Transverse colon (tissue), 4 donors: ENCODE data around the gene ATP5MC3. TPM values are rescaled to one million over a fixed set of nuclear protein-coding genes. Genes with fewer than 3 reads are reported as not detected.
A peak's percentile ranks its signal among the peaks of the same experiment; 100 is the strongest.

Experiments
- DNase-seq: peaks from one replicate; pipeline ENCODE4 v3.0.0-alpha.2; 2019
- H3K27ac ChIP-seq, 4 donors: fragments of 200-600 bp; sonication (generic); 2 replicates each; pipeline ENCODE4 v1.5.1; 2016 to 2018; ENCODE audit warnings: inconsistent platforms in 4 of 4
- H3K27me3 ChIP-seq: fragments of 200-600 bp; sonication (generic); 2 replicates; pipeline ENCODE4 v1.5.1; 2017; ENCODE audit warnings: inconsistent platforms
- H3K36me3 ChIP-seq, 4 donors: fragments of 200-600 bp; sonication (generic); 2 replicates each; pipeline ENCODE4 v1.5.1; 2017 to 2019; ENCODE audit warnings: inconsistent platforms in 4 of 4
- H3K4me1 ChIP-seq, 4 donors: fragments of 200-600 bp; sonication (generic); 2 replicates each; pipeline ENCODE4 v1.5.1; 2017 to 2020; ENCODE audit warnings: inconsistent platforms in 4 of 4
- H3K4me3 ChIP-seq, 4 donors: fragments of 200-600 bp; sonication (generic); 1 replicate in 1 of 4; 2 replicates in 3 of 4; pipeline versions ENCODE4 v1.5.1 to v1.6.1; 2017 to 2019; ENCODE audit warnings: inconsistent platforms in 4 of 4
- H3K9me3 ChIP-seq, 2 donors: fragments of 200-600 bp; sonication (generic); 2 replicates each; pipeline ENCODE4 v1.5.1; 2017 to 2019; ENCODE audit warnings: inconsistent platforms in 2 of 2
- EP300 ChIP-seq: sonication (generic); formaldehyde crosslinking; IDR thresholded peaks from one replicate; pipeline ENCODE4 v1.6.1; 2017; ENCODE audit warnings: antibody characterized with exemption, low read depth
- POLR2A ChIP-seq: fragments of 450-650 bp; IDR thresholded peaks from one replicate; pipeline ENCODE4 v1.6.1; 2016; ENCODE audit warnings: antibody characterized with exemption, mild to moderate bottlenecking, moderate library complexity
- POLR2AphosphoS5 ChIP-seq, 3 donors: sonication (generic); formaldehyde crosslinking; IDR thresholded peaks; one replicate each; pipeline ENCODE4 v1.6.1; 2016; ENCODE audit warnings: antibody characterized with exemption in 3 of 3
- WGBS, 2 donors: methylation state at CpG; one replicate each; pipeline ENCODE4 v1.1.5; 2018; ENCODE audit warnings: low coverage in 1 of 2; 5-methylcytosine and 5-hydroxymethylcytosine counted together
- in situ Hi-C, 4 donors: fragments of 200-750 bp; cut with MboI; loops; one replicate each; pipeline versions ENCODE4 v1.15.0 to v1.15.1; 2017; ENCODE audit warnings: low sequenced_read_pairs in 3 of 4, low pct_ligation_motif_present in 1 of 4, low pct_unique_long_range_greater_than_20kb in 1 of 4
- intact Hi-C: fragments of 100-400 bp; cut with DNase I; formaldehyde crosslinking; loops from one replicate; pipeline ENCODE4 v1.15.1; 2023; ENCODE audit warnings: low total_unique reads
- total RNA-seq, 4 donors: library from RNA; depleted of rRNA; stranded (reverse); fragments of >200 nt; gene quantifications; one replicate each; pipeline ENCODE4 v1.1.0, GENCODE V29; 2016
- TF ChIP-seq, protein P1 (sequence below), 5 experiments: fragments of 200-600 bp in 3 of 5; fragments of 450-650 bp in 2 of 5; sonication (generic) in 3 of 5; IDR thresholded peaks; 1 replicate in 2 of 5; 2 replicates in 3 of 5; pipeline ENCODE4 v1.5.1; 2016 to 2017; ENCODE audit warnings: antibody characterized with exemption in 5 of 5, inconsistent platforms in 3 of 5, mild to moderate bottlenecking in 2 of 5, moderate library complexity in 1 of 5

The ATP5MC3 gene
- total RNA-seq, 4 donors from 2014 or later: 88.4 to 391 (median 181) TPM

DNA sequence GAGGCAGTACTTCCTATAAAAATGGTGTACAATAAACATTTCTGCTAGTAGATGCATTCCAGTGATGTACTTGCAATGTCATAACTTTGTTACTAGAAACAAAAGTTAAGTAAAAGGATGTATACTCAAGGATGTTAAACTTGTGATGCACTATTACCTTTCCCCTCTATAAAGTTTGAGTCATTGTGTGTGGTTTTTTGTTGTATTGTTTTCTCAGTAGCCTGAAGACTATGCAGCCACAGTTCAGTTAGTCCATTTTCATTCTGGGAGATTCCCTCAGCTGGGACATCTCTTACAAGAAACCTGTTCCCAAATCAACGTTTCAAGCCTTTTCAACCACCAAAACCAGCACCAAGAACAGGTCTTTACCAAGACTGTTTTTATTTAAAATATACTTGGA, 5.6 kb downstream of the ATP5MC3 start:
- no peaks in the 10 kb centered on the region for H3K27me3 ChIP-seq
- DNase-seq: no peak
- peaks cover 0 to 21% (median 13%) of the 10 kb centered on the region in 4 donors for H3K4me1 ChIP-seq
- peaks cover 0 to 44% (median 18%) of the 10 kb centered on the region in 4 donors for H3K36me3 ChIP-seq
- in situ Hi-C loops (no loop called here), intact Hi-C loops (loop anchor here (2.0 kb wide), 1 partner anchor 19 kb away; no protein-coding TSS in a partner anchor)
- H3K27ac ChIP-seq: no peak overlapping the region
- 43 to 65% methylated on average over 1 of the region's 1 CpG for WGBS, 2 donors
- peak in 1 of 3 donors; percentile 12 for TF ChIP-seq POLR2AphosphoS5 (IDR thresholded peaks at IDR 0.05)
- TF ChIP-seq, protein P1, sequence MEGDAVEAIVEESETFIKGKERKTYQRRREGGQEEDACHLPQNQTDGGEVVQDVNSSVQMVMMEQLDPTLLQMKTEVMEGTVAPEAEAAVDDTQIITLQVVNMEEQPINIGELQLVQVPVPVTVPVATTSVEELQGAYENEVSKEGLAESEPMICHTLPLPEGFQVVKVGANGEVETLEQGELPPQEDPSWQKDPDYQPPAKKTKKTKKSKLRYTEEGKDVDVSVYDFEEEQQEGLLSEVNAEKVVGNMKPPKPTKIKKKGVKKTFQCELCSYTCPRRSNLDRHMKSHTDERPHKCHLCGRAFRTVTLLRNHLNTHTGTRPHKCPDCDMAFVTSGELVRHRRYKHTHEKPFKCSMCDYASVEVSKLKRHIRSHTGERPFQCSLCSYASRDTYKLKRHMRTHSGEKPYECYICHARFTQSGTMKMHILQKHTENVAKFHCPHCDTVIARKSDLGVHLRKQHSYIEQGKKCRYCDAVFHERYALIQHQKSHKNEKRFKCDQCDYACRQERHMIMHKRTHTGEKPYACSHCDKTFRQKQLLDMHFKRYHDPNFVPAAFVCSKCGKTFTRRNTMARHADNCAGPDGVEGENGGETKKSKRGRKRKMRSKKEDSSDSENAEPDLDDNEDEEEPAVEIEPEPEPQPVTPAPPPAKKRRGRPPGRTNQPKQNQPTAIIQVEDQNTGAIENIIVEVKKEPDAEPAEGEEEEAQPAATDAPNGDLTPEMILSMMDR (IDR thresholded peaks at IDR 0.05): no peak
- no peaks in the 10 kb centered on the region for H3K9me3 ChIP-seq
- H3K4me3 ChIP-seq: no peak overlapping the region

DNA sequence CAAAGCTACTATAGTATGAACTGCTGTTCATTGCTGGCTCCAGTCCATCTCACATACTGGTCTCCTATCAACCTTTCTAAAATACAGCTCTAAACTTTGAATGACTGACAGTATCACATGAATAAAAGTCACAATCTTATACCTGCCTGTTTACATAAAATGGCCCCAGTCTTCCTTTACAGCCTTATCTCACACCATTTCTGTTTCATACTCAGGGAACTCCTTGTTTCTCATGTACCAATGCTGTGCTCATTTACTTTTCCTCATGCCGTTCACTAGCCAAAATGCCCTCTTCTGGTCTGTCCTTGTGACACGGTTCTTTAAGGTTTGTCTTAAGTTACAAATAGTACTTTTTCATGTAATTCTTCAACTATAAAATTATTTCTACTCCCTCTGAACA, 6.2 kb downstream of the ATP5MC3 start:
- no peak overlapping the region for H3K4me3 ChIP-seq
- H3K27me3 ChIP-seq: no peaks in the 10 kb centered on the region
- DNase-seq: no peak
- no peak overlapping the region for H3K27ac ChIP-seq
- H3K9me3 ChIP-seq: no peaks in the 10 kb centered on the region
- peaks cover 0 to 44% (median 18%) of the 10 kb centered on the region in 4 donors for H3K36me3 ChIP-seq
- intact Hi-C loops (no loop called here), in situ Hi-C loops (no loop called here)
- peaks cover 0 to 17% (median 10%) of the 10 kb centered on the region in 4 donors for H3K4me1 ChIP-seq
- TF ChIP-seq POLR2AphosphoS5 (IDR thresholded peaks at IDR 0.05): peak in 1 of 3 donors; percentile 26
- TF ChIP-seq EP300: no peak
- TF ChIP-seq, protein P1 (IDR thresholded peaks at IDR 0.05): no peak
- no peak for TF ChIP-seq POLR2A
- WGBS, 2 donors: 74 to 80% methylated on average over 2 of the region's 2 CpGs

DNA sequence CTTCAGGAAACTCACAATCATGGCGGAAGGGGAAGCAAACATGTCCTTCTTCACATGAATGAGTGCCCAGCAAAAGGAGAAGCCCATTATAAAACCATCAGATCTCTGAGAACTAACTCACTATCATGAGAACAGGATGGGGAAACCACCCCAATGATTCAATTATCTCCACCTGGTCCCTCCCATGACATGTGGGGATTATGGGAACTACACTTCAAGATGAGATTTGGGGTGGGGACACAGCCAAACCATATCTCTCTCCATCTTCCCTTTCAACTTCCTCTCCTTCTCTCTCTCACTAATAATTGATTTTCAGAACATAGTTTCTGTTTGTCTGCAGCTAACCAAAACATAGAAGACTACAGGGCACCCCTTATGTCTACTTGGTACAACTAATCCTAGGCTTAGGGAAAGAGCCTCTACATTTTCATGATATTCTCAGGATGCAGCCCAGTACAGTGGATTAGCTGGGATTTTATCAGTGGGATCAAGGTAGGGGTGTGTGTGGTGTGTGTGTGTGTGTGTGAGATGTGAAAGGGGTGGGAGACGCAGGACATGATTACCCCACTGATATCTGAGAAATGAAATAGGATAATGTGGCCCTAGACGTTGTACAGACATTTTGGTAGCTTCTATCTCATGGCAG, 10.7 kb downstream of the ATP5MC3 start:
- in situ Hi-C loops (no loop called here), intact Hi-C loops (no loop called here)
- H3K27ac ChIP-seq: no peak overlapping the region

DNA sequence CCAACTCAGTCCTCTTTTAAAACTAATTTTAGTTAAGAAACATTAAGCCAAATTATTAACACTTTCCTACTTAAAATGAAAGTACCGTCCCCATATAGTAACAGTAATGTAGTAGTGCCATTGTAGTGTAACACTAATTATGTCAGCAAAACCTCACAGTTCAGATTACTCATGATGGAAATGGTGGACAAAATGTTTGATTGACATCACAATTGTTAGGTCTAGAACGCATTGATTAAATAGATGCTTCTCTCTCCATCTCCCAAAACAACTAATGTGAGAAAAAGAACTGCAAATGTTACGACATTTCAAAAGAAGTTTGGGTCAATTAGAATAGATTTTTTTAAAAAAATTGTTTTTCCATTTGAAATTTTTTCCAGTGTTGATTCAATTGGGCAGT, 12.3 kb downstream of the ATP5MC3 start:
- DNase-seq: no peak
- no peaks in the 10 kb centered on the region for H3K9me3 ChIP-seq
- TF ChIP-seq POLR2A (no peak), EP300 (no peak), POLR2AphosphoS5 (IDR thresholded peaks at IDR 0.05) (no peak)
- TF ChIP-seq, protein P1 (IDR thresholded peaks at IDR 0.05): no peak
- in situ Hi-C loops: no loop called here
- WGBS, 2 donors: 50 to 61% methylated on average over 3 of the region's 3 CpGs
- H3K36me3 ChIP-seq: peaks cover 0 to 11% (median 0%) of the 10 kb centered on the region in 4 donors
- intact Hi-C loops: loop anchor here (2.0 kb wide), 1 partner anchor 486 kb away; no protein-coding TSS in a partner anchor
- peak overlapping the region in 1 of 4 donors; percentile 84 for H3K4me3 ChIP-seq
- H3K4me1 ChIP-seq: peaks cover 5 to 26% (median 8%) of the 10 kb centered on the region in 4 donors
- H3K27me3 ChIP-seq: no peaks in the 10 kb centered on the region
- H3K27ac ChIP-seq: peak overlapping the region in 3 of 4 donors; percentile 90 to 93 (median 91)

More for the DNA sequence above, 10.7 kb downstream of the ATP5MC3 start:
- DNase-seq: no peak
- TF ChIP-seq POLR2A: no peak
- Histone ChIP-seq H3K36me3 (peaks cover 0 to 11% (median 0%) of the 10 kb centered on the region in 4 donors), H3K4me1 (peaks cover 5 to 24% (median 8%) of the 10 kb centered on the region in 4 donors), H3K27me3 (no peaks in the 10 kb centered on the region), H3K9me3 (no peaks in the 10 kb centered on the region), H3K4me3 (no peak overlapping the region)
- 87 to 100% methylated on average over 1 to 3 of the region's 3 CpGs for WGBS, 2 donors
